ENCODE data around the gene DUSP9.
"Not testable (repeated sequence)": the region's sequence is repeated elsewhere in the genome, so short reads cannot be mapped to it uniquely, and the experiment has no call there.

The DUSP9 gene

DNA sequence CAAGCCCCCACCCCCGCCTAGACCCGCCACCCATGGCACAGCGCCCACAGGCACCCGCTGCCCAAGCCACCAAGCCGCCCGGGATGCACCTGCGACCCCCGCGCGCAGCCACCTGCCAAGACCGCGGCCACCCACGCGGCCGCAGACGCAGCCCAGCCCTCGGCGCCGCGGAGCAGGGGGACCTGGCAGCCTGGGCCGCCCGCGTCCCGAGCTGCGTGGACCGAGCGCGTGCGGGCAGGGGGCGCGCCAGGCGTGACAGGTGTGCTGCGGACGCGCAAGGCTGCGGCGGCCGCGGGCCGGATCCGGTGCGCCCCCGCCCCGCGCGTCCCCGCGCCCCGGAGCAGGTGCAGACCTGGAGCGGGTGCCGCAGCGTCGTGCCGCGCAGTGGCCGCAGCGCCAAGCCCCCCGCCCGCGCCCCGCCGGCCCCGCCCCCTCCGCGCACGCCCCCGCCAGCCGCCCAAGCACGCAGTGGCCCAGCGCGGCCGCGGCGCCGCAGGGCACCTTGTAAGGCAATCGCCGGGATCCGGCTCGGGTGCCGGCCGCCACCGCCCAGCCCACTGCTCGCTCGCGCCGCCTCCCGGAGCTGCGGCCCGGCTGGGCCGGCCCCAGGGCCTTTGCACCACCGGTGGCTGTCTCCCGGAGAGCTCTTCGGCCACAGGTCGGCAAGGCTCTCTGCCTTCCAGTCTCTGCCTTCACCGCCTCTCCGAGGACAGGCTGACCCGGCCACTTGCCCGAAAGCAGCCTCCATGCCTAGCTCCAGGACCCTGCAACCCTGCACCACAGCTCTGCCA is 26.6 kb downstream of the DUSP9 start, which contains the start of gene PNCK:
PNCK (minus strand) TSS at position 386 of the 791 bp plus-strand sequence. CDS start 737 bp downstream, outside the sequence.
- no peak for DNase-seq

- no peak for DNase-seq
These were observed 27.3 kb downstream of the DUSP9 start for GRCh38 chrX:153674219-153674851.

DNA sequence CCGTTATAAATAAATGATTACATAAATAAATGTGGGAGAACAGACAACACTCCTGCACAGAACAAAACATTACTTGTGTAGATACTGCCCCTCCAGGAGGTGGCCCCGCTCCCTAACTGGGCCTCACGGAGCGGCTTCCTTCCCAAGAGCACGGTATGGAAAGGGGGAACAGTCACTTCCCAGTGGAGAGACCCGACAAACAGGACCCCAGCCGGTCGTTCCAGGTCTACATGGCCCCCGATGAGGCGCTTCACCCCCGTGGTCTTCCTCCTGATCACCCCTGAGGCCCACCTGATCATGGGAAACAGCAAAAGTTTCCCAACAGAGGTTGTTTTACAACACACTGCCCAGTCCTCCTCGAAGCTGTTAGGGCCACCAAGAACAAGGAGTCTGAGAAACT is 34.2 kb downstream of the DUSP9 start:
- DNase-seq = no peak

DNA sequence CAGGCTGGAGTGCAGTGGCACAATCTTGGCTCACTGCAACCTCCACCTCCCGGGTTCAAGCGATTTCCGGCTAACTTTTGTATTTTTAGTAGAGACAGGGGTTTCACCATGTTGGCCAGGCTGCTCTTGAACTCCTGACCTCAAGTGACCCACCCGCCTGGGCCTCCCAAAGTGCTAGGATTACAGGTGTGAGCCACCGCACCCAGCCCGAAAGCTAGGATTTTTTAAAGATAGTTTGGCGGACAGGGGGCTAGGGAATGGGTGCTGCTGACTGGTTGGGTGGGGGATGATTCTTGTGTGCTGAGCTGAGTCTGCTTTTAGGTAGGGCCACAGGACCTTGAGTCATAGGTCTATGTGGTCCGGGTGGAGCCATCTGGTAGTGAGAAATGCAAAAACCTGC is 36.5 kb downstream of the DUSP9 start:
- not testable (repeated sequence) for DNase-seq

GRCh38 chrX:153684467-153685155 is 37.6 kb downstream of the DUSP9 start:
- no peak for DNase-seq

DNA sequence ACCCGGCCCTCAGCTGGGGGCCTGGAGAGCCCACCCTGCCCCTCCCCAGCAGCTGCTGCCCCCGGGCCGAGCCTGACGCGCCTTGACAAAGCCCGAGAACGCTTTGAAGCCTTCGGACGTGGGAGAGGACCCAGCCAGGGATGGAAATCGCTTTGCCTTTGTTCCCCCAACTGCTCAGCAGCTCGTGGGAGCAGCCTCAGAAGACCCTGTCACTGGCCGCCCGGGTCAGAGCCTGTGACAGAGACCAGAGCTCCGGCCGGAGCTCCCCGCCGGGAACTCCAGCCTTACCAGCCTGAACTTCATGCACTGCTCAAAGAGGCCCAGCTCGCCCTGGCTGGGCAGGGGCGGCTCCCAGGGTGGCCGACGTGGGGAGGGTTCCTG is 38.1 kb downstream of the DUSP9 start:
- DNase-seq = no peak

GRCh38 chrX:153685751-153686696 is 39.0 kb downstream of the DUSP9 start:
- no peak for DNase-seq

GRCh38 chrX:153686711-153687110 is 39.7 kb downstream of the DUSP9 start:
- no peak for DNase-seq

DNA sequence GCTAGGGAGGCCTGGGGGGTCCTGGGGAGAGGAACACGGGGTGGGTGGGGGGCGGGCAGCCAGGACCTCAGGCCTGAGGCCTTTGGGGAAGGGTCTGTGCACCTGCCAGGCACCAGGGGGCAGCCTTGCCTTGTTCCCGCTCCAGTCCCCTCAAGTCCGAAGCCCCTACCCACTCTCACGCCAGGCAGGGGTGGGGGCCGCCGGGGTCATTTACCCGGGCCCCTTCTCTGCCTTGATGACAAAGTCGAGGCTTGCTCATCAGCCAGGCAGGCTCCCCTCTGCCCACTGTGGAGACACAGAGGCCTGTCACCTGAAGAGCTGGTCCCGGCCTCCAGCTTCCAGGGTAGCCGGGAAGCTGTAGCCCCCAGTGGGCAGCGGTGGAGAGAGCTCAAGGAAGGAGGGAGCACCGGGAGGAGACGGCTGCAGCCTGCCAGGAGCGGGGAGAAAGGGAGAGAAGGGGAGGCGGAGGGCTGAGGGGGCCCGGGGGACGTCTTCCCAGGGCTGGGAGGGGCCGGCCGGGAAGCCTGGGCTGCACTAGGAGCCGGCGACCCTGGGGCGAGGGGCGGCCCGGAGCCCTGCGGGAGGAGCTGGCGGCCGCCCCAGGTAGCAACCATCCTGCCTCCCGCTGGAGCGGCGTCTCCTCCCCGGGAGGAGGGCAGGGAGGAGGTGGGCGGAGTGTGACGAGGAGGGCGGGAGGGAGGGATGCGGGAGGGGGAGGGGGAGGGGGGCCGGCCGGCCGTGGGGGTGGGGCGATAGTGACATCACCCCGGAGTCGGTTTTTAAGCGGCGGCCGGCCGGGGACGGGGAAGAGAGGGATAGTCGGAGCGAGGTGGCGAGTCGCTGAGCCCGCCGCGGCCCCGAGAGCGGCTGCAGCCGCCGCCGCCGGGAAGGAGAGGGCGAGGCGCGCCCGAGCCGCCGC is 40.4 kb downstream of the DUSP9 start, which contains the start of gene SLC6A8:
SLC6A8 (plus strand) TSS at position 806 of the 919 bp plus-strand sequence. CDS start 649 bp downstream, outside the sequence.
- DNase-seq = no peak

DNA sequence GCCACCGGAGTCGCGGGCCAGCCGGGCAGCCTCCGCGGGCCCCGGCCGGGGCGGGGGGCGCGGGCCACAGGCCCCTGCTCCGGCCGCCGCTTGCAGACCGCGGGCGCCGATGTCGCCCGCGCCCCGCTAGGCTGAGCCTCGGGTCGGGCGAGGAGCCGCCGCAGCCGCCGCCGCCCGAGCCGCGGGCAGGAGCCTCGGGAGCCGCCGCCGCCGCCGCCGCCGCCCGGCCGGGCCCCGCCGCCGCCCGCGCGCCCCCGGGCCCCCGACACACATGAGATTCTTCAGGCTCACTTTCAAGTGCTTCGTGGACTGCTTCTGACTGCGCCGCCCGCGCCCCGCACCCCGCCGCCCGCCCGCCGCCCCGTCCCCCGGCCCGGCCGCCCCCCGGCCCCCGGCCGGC is 41.1 kb downstream of the DUSP9 start:
- DNase-seq = no peak

DNA sequence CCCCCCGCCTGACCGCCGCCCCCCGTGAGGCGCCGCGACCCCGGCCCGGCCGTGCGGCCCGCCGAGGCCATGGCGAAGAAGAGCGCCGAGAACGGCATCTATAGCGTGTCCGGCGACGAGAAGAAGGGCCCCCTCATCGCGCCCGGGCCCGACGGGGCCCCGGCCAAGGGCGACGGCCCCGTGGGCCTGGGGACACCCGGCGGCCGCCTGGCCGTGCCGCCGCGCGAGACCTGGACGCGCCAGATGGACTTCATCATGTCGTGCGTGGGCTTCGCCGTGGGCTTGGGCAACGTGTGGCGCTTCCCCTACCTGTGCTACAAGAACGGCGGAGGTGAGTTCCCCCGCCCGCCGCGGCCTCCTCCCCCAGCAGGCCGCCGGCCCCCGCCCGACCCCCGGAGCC is 41.5 kb downstream of the DUSP9 start:
- no peak for DNase-seq

- DNase-seq = no peak
These were observed 42.0 kb downstream of the DUSP9 start for GRCh38 chrX:153688911-153689590.

DNA sequence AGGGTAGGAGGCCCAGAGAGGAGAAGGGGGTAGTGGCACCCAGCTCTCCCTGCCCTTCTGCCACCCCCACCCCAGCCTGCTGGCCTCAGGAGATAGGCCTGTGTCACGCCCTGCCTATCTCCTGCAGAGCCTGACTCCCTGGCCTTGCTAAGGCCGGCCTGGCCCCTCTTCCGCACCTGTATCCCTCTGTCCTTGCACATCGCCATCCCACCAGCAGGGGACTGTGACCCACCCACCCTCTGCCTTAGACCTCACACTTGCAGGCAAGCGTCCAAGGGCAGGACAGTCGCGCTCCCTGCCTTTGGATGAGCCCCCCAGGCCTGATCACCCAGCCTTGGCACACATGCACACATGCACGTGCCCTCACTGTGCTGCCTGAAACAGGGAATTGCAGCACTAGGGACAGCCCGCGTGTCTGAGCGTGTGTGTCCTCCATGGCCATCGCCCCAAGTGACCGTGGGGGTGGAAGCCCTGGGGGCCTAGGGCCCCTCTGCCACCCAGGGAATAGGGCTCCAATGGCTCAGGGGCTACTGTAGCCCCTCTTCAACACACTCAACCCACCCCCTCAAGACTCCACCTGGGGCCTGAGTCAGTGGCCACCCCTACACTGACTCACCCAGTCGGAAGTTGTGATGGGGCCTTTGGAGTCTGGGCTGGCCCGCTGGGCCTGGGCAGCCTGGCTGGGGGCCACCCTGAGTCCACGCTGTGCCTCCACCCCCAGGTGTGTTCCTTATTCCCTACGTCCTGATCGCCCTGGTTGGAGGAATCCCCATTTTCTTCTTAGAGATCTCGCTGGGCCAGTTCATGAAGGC is 42.9 kb downstream of the DUSP9 start:
- DNase-seq = no peak

DNA sequence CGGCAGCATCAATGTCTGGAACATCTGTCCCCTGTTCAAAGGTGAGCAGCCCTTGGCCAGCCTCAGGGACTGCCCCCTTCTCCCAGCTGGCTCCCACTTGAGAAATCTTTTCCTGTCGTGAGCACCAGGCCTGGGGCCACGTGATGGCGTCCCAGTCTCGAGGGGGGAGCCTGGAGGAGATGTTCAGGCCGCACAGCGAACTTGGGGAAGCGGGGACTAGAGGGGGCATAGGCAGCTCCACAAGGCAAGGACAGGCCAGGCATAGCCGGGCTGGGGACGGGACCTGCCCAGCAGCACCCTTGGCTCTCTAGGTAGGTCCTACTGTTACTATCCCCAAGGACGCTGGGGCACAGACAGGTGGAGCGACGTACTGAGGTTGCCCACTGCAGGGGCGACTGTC is 43.5 kb downstream of the DUSP9 start:
- no peak for DNase-seq

DNA sequence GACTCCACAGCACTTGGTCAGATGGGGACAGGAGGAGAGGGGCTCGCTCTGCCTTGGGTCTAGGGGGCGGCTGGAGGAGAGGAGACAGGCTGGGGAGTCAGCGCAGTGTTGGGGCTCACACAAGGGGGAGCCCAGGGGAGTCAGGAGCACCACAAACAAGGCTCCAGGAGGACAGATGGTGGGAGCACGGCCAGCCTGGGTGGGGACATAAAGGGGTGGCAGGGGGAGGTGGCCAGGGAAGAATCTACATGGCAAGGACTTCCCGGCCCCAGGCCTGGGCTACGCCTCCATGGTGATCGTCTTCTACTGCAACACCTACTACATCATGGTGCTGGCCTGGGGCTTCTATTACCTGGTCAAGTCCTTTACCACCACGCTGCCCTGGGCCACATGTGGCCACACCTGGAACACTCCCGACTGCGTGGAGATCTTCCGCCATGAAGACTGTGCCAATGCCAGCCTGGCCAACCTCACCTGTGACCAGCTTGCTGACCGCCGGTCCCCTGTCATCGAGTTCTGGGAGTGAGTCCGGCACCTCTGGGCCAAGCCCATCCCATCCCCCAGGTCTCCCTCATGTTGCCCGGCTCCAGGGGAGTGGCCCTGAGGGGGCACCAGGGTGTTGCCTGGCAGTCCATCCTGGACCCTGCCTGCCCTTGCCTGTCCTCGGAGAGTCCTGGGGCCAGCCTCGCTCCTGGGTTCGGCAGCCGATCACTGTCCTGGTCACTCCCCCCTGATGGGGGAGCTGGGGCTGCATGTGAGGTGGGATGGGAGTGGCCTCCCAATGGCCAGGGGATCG is 44.2 kb downstream of the DUSP9 start:
- not testable (repeated sequence) for DNase-seq

GRCh38 chrX:153692003-153692402 is 45.0 kb downstream of the DUSP9 start:
- no peak for DNase-seq

- DNase-seq = no peak
These were observed 45.7 kb downstream of the DUSP9 start for GRCh38 chrX:153692611-153693156.

DNA sequence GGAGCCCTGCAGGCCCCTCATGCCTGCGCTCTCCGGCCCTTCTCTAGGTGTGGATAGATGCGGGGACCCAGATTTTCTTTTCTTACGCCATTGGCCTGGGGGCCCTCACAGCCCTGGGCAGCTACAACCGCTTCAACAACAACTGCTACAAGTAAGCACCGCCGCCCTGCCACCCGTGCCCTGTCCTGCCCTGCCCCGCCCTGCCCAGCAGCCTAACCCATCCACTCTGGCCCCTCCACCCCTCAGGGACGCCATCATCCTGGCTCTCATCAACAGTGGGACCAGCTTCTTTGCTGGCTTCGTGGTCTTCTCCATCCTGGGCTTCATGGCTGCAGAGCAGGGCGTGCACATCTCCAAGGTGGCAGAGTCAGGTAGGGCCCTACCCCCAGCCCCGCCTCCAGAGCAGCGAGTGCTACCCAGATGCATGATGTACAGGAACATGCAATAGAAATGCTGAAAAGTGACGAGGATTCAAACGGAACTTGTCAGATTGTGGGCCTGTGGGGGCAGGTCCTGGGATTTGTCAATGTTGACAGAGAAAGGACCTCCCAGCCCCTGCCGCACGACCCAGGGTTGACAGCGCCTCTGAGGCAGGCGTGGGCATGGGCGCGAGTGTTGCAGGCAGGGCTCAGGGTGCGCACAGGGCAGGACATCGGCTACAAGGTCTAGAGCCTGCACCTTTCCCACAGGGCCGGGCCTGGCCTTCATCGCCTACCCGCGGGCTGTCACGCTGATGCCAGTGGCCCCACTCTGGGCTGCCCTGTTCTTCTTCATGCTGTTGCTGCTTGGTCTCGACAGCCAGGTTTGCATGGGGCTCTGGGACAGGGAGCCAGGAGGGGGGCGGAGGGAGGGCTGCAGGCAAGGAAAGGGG is 46.4 kb downstream of the DUSP9 start:
- DNase-seq = no peak
